GM18502 (cell line): ENCODE data around the gene MAGT1.
A peak's percentile ranks its signal among the peaks of the same experiment; 100 is the strongest.
"Not testable (repeated sequence)": the region's sequence is repeated elsewhere in the genome, so short reads cannot be mapped to it uniquely, and the experiment has no call there.

Experiments used
- ATAC-seq: cut with Tn5 transposase; IDR thresholded peaks from one replicate; pipeline ENCODE4 v1.9.1; 2021; ENCODE audit warnings: mild to moderate bottlenecking; ENCODE audit not compliant: unreplicated experiment, poor library complexity

MAGT1 gene

DNA sequence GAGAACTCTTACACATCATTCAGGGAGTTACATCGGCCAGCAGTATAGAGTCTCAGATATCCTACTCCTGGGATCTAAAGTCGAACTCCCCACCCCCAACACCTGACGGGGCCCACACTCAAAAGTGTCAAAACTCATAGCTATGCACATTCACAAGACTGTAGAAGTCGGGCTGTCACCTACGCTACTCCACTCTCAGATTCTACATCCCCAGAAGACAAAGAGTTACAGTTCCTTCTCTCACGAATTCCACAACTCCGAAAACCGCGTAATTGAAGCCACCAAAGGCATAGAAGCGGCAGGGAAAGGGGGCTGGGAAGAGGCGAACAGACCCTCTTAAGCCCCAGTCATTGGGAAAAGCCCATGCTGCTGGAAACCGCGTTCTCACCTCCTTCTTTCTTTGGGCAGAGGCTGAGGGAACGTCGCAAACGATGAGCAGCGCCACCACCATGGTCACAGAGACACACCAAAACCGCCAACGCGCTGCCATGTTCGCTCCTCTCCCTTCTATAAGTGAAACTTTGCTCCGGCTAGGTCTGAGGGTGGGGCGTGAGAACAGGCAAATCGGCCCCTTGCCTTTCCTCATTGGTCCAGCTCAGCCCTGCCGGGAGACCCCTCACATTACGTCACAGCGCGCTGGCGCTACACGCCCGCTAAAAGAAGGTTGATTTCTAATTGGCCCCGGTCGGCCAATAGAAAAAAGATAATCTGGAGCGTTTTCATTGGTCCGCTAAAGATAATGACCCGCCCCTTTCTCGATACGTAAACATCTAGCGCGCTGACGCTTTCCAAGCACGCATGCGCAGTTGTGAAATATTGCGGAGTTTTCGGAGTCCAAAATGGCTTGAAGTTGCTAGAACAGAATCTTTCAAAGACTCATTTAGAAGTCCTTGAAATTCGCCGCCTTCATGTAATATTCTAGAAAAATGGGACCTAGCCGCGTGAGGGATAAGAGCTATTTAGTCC is at the start of gene MAGT1:
TSS of gene MAGT1 (minus strand) at position 515 of the 966 bp plus-strand sequence. CDS start at position 490, 25 bp downstream.
- peak; percentile 90 for ATAC-seq

GRCh38 chrX:77945031-77945430 is 49.8 kb upstream of the MAGT1 start:
- not testable (repeated sequence) for ATAC-seq

DNA sequence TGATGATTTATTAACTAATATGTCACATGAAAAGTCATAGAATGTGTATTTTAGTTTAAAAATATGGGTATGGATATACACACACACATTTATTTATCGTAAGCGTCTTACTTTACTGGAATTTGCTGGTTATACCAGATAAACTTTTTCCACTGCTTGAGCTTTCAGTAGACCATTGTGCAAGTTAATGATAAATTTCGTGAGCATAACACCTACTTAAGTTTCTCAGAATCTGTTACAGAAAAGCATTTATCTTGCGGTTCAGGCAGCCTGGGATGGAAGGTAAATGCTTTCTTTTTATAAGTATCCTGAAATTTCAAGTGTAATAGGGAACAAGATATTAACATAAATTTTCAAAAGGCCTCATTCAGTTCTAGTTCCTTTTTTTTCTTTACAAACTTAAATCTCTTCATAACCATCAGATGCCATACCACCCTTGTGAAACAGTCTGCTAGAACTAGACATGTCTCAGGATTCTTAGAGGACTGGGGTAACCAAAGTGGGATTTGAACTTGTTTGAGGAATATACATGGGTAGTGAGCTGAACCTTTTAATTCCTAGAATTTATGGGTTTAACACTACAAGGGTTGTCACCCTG is 42.9 kb upstream of the MAGT1 start:
- no peak for ATAC-seq

DNA sequence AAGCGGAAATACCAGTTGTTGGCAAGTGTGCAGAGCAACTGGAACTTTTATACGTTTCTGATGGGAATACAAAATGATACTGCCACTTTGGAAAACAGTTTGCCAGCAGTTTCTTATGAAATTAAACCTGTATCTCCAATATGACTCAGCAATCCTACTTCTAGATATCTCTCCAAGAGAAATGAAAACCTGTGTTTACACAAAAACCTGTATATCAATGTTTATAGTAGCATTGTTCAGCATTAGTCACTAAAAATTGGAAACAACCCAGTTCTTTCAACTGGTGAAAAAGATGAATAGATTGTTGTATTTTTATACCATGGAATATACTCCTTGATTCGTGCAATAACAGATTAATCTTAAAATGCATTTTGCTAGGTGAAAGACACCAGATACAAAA is 42.1 kb upstream of the MAGT1 start:
- ATAC-seq: no peak

- ATAC-seq: no peak
Observed at GRCh38 chrX:77936299-77936698, 41.1 kb upstream of the MAGT1 start.

- ATAC-seq: no peak
Observed at GRCh38 chrX:77935886-77936285, 40.7 kb upstream of the MAGT1 start.

DNA sequence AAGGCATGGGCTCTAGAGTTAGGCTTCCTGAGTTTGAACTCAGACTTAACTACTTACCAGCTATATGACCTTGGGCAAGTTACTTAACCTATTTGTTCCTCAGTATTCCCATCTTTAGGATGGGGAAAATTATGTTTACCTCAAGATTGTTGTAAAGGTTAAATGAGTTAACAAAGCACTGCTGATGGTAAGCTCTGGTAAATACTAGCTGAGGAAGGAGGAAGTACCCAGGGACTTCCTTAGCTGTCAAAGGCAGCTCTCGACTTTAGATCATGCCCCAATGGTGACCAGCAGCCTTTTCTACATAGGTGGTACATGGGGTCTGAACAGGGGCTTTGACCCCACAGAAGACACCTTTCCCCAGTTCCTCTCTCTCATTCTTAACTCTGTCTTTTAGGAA is 35.3 kb upstream of the MAGT1 start:
- ATAC-seq: no peak

GRCh38 chrX:77925764-77926163 is 30.5 kb upstream of the MAGT1 start:
- peak; percentile 62 for ATAC-seq

GRCh38 chrX:77924320-77924859 is 29.2 kb upstream of the MAGT1 start:
- ATAC-seq: no peak

DNA sequence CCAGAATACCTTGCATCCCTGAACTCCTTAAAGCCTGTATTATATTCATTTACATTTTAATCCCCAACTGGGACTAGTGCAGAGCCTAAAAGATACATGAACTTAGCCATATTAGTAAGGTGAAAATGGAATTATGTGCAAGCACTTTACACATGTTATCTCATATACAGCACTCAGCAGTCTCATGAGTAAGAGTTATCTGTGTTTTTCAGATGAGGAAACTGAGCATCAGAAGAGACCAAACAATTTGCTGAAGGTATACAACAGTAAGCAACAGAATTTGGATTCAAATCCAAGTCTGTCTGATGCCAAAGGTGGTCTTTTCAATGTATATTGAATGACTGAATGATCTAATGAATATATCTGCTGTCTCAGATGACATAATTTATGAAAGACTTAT is 27.6 kb upstream of the MAGT1 start:
- ATAC-seq: no peak

DNA sequence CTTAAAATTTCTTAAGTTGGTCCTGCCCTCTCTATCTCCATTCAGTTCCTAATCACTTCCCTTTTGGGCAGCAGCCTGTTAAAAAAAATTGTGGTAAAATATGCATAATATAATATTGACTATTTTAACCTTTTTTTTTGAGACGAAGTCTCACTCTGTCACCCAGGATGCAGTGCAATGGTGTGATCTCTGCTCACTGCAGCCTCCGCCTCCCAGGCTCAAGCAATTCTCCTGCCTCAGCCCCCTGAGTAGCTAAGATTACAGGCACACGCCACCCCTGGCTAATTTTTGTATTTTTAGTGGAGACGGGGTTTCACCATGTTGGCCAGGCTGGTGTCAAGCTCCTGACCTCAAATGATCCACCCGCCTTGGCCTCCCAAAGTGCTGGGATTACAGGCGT is 24.1 kb upstream of the MAGT1 start:
- not testable (repeated sequence) for ATAC-seq

GRCh38 chrX:77918568-77918967 is 23.3 kb upstream of the MAGT1 start:
- ATAC-seq: no peak

DNA sequence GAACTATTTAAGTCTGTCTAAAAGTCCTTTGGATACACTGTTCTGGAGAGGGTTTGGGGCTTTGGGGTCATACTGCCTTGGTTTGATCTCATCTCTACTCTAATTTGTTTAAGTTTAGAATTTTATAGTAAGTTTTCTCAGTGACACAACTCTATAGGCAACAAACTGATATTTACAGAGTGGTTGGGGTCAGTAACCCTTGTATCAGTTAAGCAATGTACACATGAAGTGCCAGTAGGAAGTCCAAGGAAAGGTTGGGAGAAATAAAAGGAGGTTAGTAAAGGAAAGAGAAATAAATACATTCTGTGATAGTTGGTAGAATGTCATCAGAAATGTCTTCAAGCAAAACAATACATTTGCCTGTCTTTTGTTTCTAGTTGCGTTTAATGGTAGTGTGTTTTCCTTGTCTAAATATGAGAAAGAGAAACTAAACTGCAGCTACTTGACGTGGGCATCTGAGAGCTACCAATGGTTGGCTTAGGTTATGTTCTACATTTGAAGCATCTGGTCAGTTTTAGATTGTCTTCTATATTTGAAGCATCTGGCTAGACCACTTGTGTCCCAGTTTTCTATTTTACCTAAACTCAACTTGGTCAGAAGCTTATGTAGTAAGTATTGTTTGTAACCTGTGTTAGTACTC is 22.2 kb upstream of the MAGT1 start:
- ATAC-seq: no peak

DNA sequence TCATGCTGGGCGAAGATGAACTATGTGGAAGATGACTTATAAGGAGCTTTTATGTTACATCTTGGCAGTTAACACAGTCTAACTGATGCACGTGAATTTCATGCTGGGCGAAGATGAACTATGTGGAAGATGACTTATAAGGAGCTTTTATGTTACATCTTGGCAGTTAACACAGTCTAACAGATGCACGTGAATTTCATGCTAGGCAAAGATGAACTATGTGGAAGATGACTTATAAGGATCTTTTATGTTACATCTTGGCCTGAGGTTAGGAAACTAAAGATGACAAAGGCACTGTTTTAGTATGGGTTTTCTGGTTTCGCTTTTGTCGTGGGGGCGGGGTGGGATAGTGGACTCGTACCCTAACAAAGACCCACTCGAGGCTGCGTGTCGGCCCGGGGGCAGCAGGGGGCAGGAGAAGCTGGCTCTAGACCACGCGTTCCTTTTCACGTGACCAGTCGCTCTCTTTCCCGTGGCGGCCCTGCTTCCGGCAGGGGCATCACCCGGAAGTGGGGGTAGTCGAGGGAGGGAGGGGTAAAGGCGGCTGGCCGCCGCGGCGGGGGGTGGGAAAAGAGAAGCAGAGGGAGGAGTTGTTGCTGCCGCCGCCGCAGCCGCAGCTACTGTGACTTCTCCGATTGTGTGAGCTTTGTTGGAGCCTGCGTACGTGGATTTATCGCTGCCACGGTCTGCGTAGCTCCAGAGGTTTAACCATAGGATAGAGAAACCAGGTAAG is 15.0 kb upstream of the MAGT1 start, which contains the start of gene ATP7A:
TSS of gene ATP7A (plus strand) at position 586 of the 733 bp plus-strand sequence. CDS start 60,949 bp downstream, outside the sequence.
- peak; percentile 92 for ATAC-seq

GRCh38 chrX:77901506-77901905 is 6.3 kb upstream of the MAGT1 start:
- ATAC-seq: no peak

- ATAC-seq: no peak
Observed at GRCh38 chrX:77900688-77901087, 5.5 kb upstream of the MAGT1 start.

DNA sequence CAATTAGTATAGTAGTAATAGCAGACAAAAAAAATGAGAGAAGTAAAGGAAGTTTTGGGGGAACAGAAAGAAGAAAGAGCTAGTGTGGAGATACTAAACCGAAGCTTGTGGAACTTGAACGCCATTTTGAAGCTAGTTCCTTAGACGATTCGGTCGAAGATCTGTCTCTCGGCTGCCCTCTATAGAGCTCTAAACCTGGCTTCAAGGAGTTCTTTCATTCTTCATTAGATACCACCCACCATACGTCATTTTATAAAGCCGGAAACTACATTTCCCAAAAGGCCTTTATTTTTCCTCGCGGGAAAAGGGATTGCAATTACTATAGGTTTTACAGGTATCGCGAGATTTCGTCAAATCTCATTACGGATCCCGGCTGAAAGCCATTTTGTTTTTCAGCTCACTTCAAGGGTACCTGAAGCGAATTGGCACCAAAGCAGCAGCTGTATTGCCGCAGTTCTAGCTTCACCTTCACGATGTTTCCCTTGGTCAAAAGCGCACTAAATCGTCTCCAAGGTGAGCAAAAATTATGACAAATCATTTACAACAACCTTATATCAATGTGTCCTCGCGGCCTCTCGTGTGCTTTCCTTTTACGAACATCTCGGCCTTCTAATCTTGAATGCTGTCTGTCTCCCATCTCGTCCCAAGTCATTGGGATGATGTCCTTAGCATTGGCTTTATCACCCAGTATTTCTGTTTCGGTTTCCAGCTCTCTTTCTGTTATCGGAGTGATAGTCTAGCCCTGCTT is 4.0 kb upstream of the MAGT1 start, which contains the start of gene COX7B:
TSS of gene COX7B (plus strand) at position 388 of the 748 bp plus-strand sequence. CDS start at position 474, 86 bp downstream.
- peak; percentile 66 for ATAC-seq

DNA sequence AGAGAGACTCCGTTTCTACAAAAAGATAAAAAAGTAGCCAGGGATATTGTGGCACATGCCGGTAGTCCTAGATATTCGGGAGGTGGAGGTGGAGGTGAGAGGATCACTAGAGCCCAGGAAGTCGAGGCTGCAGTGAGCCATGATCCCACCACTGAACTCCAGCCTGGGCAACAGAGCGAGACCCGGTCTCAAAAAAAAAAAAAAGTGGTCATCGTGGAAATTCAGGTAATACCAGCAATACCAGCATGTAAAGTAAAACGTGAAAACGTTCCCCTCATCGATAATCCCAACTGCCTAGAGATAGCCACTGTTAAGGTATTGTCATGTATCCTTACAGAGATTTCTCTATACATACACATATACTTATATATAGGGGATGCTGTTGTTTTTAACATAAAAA is 1.5 kb downstream of the MAGT1 start:
- no peak for ATAC-seq

GRCh38 chrX:77892887-77893286 is 2.3 kb downstream of the MAGT1 start:
- ATAC-seq: no peak
